CD4-positive, alpha-beta T cell treated with Interferon gamma for 1 hour (primary cell): Measurements from ENCODE around the gene PWP2.
"Not testable (repeated sequence)": the region's sequence is repeated elsewhere in the genome, so short reads cannot be mapped to it uniquely, and the experiment has no call there.

Source experiments
- DNase-seq: peaks from one replicate; pipeline ENCODE4 v3.0.0-alpha.2; 2020

Gene PWP2

DNA sequence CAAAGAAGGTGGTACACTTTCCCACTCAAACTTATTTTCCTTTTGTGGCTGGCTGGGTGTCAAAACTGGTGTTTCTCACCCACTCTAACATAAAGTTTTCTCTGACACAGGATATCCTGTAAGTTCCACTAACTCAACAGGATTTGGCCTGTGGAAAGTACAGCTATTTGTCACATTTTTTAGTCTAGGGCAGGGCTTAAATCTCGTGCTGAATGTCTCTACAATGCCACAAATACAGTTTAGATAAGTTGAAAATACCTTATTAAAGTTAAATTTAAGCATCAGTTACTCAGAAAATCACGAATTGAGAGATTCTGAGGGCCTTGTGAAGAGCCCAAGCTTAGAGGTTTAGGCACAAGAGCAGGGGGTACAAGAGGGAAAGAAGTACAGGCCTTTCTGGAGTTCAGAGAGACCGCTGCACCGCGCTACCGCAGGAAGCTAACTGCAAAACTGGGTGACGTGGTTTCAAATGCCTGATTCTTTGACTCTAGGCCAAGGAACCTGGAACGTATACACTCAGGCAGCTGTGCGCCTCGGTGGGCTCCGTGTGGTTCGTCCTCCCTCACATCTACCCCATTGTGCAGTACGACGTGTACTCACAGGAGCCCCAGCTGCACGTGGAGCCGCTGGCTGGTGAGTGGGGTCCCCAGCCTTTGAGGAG lies 23.4 kb upstream of the PWP2 start:
- DNase-seq: peak; percentile 64

DNA sequence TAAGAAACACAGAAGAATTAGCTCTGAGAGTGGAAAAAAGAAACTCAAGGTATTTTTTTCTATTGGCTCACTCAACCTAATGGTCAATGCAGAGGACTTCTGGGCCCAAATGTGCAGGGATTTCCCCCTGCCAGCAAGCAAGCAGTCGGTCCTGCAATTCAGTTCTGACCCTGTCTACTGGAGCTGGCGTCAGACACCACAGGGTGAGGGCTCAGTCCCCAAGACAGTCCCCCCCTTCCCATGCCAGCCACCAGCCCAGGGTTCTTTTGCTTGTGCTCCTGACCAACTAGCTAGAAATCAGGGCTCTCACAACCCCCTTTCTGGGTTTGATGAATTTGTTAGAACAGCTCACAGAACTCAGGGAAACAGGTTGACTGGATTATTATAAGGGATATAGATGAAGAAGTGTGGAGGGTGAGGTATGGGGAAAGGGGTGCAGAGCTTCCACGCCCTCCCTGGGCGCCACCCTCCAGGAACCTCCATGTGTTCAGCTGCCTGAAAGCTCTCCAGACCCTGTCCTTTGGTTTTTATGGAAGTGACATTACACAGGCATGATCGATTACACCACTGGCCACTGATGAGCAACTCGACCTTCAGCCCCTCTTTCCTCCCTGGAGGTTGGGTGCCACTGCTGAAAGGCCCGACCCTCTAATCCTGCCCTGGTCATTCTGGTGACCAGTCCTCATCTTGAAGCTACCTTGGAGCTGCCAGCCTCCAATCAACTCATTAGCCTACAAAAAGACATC lies 22.5 kb upstream of the PWP2 start:
- no peak for DNase-seq

GRCh38 chr21:44085491-44086321 lies 21.5 kb upstream of the PWP2 start:
- DNase-seq: no peak

DNA sequence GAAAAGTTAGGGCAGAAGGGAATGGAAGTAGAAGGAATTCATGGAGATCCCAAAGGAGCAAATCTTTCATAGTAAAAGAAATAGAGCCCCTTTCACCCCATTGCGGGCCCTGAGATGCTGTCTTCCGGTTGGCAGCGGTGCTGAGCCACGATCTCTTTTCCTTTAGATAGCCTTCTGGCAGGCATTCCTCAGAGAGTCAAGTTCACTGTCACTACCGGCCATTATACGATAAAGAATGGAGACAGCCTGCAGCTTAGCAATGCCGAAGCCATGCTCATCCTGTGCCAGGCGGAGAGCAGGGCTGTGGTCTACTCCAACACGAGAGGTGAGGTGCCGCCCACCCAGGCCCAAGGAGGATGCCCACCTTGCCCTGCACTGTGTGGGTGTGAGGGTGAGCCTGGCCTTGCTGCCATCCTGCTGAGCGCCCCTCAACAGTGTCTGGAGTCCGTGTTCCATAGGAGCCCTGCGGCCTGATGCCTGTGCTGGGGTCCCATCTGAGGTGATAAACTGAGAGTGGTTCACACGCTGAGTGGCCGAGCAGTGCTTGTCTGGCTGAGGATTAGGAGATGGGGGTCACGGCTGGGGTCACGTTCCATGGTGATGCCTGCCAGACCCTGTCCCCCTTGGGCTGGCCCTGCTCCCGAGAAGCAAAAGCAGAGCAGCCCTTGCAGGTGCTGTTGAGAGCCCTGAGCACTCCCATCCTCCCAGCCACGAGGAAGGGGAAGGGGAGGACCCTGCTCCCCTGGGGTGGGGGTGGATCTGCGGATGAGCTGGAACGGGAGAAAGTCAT lies 20.4 kb upstream of the PWP2 start:
- no peak for DNase-seq

DNA sequence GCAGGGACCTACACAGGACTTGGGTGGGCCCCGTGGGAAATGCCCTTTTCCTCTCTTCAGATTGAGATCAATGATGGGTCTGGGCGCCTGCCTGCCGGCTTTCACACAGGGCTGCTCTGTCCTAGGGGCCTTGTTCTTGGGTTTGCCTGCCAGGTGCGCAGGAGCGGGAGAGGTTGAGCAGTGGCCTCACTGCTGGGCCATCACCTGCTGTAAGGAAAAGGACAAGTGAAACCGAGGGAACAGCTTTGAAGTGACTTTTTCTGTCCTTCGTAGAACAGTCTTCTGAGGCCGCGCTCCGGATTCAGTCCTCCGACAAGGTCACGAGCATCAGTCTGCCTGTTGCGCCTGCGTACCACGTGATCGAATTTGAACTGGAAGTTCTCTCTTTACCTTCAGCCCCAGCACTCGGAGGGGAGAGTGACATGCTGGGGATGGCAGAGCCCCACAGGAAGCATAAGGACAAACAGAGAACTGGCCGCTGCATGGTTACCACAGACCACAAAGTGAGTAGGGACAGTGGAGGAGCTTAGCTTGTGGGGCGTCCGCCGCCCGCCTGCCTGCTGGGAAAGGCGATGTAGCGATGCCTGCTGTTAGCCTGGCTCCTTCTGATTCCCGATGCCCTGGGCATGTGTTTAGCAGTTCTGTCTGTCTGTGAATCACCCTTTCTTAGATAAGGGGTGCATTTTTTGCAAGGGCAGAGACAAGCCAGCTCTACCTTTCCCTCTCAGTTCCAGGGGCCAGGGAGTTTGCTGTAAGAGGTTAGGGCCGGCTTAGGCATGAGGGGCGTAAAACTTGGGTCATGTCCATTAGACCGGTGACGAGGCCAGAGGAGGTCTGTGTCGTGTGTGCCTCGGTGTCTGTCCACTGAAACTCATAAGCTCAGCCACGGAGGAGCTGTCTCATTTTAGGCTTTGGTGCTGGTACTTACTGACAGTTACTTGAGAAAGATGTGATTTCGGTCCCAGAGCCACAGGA lies 19.5 kb upstream of the PWP2 start:
- peak; percentile 38 for DNase-seq

GRCh38 chr21:44088401-44088780 lies 18.8 kb upstream of the PWP2 start:
- no peak for DNase-seq

DNA sequence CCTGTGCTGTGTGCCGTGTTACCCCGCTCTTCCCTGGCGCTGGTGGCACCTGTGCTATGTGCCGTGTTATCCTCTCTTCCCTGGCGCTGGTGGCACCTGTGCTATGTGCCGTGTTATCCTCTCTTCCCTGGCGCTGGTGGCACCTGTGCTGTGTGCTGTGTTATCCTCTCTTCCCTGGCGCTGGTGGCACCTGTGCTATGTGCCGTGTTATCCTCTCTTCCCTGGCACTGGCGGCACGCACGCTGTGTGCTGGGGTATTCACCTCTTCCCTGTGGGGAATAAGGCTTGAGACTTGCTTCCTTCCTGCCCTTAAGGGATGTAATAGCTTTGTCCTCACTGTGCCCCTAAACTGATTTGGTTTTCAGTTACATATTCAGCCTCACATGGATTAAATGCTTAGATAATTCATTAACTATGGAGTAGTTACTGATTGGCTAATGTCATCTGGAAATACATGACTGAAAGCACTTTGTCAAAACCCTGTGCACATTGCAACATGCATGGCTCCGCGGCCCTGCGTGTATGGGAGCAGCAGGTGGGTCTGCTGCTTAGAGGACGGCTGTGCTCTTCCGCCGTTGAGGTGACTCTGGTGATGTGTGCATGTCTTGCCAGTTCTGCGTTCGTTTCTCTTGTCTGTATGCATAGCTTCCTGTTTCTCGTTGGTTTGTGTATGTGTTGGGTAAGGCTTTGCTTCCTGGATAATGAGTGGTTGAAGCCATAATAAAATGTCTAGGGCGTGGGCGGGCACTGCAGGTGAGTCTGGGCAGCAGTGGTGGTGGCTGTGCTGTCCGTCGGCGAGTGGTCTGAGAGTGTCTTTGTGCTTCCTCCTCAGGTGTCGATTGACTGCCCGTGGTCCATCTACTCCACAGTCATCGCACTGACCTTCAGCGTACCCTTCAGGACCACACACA lies 17.9 kb upstream of the PWP2 start:
- DNase-seq: peak; percentile 66

GRCh38 chr21:44090325-44090724 lies 16.9 kb upstream of the PWP2 start:
- peak; percentile 56 for DNase-seq

GRCh38 chr21:44092211-44092610 lies 15.0 kb upstream of the PWP2 start:
- no peak for DNase-seq

- DNase-seq: no peak
Observed at GRCh38 chr21:44093761-44094160, 13.4 kb upstream of the PWP2 start.

DNA sequence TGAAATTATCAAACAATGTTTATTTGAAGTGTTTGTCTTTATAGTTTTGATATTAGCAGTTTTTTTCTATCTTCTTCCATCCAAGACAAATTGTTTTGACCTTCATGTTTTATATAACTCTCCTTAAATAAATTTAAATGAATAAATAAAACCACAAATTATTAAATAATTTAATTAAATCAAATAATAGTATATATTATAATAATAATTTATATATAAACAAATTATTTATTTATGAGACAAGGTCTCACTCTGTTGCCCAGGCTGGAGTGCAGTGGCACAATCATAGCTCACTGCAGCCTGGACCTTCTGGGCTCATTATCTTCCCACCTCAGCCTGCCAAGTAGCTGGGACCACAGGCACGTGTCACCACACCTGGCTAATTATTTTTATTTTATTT lies 12.4 kb upstream of the PWP2 start:
- no peak for DNase-seq

- not testable (repeated sequence) for DNase-seq
Observed at GRCh38 chr21:44098507-44098906, 8.7 kb upstream of the PWP2 start.

- not testable (repeated sequence) for DNase-seq
Observed at GRCh38 chr21:44098964-44099363, 8.2 kb upstream of the PWP2 start.

- DNase-seq: not testable (repeated sequence)
Observed at GRCh38 chr21:44107589-44107988, 390 bp downstream of the PWP2 start.

DNA sequence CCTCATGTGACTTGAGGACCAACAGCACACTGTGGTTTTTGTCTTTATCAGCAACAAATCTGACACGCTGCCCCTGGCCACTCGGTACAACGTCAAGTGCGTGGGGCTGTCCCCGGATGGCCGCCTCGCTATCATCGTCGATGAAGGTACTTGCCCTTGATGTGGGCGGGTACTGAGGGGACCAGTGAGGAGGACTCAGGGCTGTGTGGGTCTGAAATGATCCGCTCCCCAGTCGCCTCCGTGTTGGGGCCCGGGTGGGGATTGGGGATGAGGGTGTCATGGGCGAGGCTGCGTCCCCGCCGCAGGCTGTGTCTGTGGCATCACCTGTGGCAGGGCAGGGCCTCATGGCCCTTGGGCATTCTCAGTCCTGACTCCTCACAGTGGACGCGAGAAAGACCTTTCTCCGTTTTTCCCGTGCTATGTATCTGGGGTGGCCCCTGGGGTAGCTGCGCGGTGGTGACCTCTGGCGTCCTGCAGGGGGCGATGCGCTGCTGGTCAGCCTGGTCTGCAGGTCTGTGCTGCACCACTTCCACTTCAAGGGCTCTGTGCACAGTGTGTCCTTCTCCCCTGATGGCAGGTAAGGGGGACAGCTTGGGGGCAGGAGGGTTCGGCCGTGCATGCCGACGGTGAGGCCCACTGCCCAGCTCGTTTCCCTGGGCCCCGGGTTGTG lies 6.6 kb downstream of the PWP2 start:
- not testable (repeated sequence) for DNase-seq

- not testable (repeated sequence) for DNase-seq
Observed at GRCh38 chr21:44122131-44122530, 14.9 kb downstream of the PWP2 start.

GRCh38 chr21:44127827-44128226 lies 20.6 kb downstream of the PWP2 start:
- not testable (repeated sequence) for DNase-seq

DNA sequence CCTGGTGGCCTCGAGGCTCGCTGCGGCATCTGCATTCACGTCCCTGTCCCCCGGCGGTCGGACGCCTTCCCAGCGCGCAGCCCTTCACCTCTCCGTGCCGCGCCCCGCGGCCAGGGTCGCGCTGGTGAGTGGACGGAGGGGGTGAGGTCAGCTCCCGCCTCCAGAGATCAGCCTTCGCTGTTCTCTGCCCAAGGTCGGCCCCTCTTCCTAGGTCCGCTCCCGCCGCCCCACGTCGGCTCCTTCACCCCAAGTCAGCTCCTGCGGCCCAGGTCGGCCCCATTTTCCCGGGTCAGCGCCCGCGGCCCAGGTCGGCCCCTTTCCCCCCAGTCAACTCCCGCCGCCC lies 26.5 kb downstream of the PWP2 start:
- DNase-seq: not testable (repeated sequence)

GRCh38 chr21:44134732-44135131 lies 27.5 kb downstream of the PWP2 start:
- not testable (repeated sequence) for DNase-seq

GRCh38 chr21:44138039-44138438 lies 30.8 kb downstream of the PWP2 start:
- DNase-seq: peak; percentile 60
